Upper lobe of left lung (tissue), 6 donors: ENCODE measurements around the gene CD164L2. TPM values are rescaled to one million over a fixed set of nuclear protein-coding genes. Genes with fewer than 3 reads are reported as not detected.
"Not testable (repeated sequence)": the region's sequence is repeated elsewhere in the genome, so short reads cannot be mapped to it uniquely, and the experiment has no call there.

Source experiments
- ATAC-seq, 2 donors: fragments of 200-7000 bp; cut with Tn5 transposase; one replicate each; pipeline ENCODE4 v1.9.1; 2022; ENCODE audit warnings: mild to moderate bottlenecking in 2 of 2, moderate library complexity in 2 of 2; ENCODE audit not compliant: low FRiP score in 2 of 2
- DNase-seq, 2 donors: peaks; one replicate each; pipeline ENCODE4 v3.0.0-alpha.2; 2019 to 2020
- H3K27ac ChIP-seq, 4 donors: fragments of 200-600 bp; sonication (generic); one replicate each; pipeline ENCODE4 v1.5.1; 2016 to 2019
- H3K27me3 ChIP-seq, 4 donors: fragments of 200-600 bp; sonication (generic); one replicate each; pipeline ENCODE4 v1.5.1; 2017 to 2019
- H3K36me3 ChIP-seq, 4 donors: fragments of 200-600 bp; sonication (generic); one replicate each; pipeline ENCODE4 v1.5.1; 2016 to 2019
- H3K4me1 ChIP-seq, 4 donors: fragments of 200-600 bp; sonication (generic); one replicate each; pipeline ENCODE4 v1.5.1; 2018 to 2019
- H3K4me3 ChIP-seq, 4 donors: fragments of 200-600 bp; sonication (generic); one replicate each; pipeline ENCODE4 v1.5.1; 2017 to 2019; ENCODE audit warnings: mild to moderate bottlenecking in 2 of 4, moderate library complexity in 1 of 4
- H3K9me3 ChIP-seq, 4 donors: fragments of 200-600 bp; sonication (generic); one replicate each; pipeline ENCODE4 v1.5.1; 2018 to 2019
- EP300 ChIP-seq, 4 donors: sonication (generic); formaldehyde crosslinking; IDR thresholded peaks; one replicate each; pipeline ENCODE4 v1.5.1; 2017; ENCODE audit warnings: antibody characterized with exemption in 4 of 4, control low read depth in 2 of 4
- POLR2A ChIP-seq, 4 donors: fragments of 450-650 bp; IDR thresholded peaks; one replicate each; pipeline ENCODE4 v1.5.1; 2016 to 2017; ENCODE audit warnings: antibody characterized with exemption in 4 of 4, mild to moderate bottlenecking in 2 of 4
- POLR2AphosphoS5 ChIP-seq, 2 donors: sonication (generic); formaldehyde crosslinking; IDR thresholded peaks; one replicate each; pipeline ENCODE4 v1.5.1; 2017; ENCODE audit warnings: antibody characterized with exemption in 2 of 2
- WGBS, 2 donors: methylation state at CpG; one replicate each; pipeline ENCODE4 v1.1.5; 2017 to 2018; 5-methylcytosine and 5-hydroxymethylcytosine counted together
- total RNA-seq, 6 donors: library from RNA; depleted of rRNA in 4 of 6; stranded (reverse); fragments of >200 nt in 4 of 6; gene quantifications; one replicate each; pipeline versions ENCODE4 v1.1.0 to v1.2.1, GENCODE V29; 2016 to 2021
- TF ChIP-seq, protein P1 (sequence below), 6 experiments: fragments of 450-650 bp in 4 of 6; fragments of 200-600 bp in 2 of 6; sonication (generic) in 2 of 6; IDR thresholded peaks; one replicate each; pipeline ENCODE4 v1.5.1; 2016 to 2019; ENCODE audit warnings: antibody characterized with exemption in 6 of 6
- donor health status: DM: no; HTN: no; CAD: no; lungs with moderate emphysema.
- donor health status: DM: no; HTN: yes; CAD: no; lungs with severe emphysema.

Gene CD164L2
- 10 to 100 TPM in 1 of 6 donors, 1 to 10 TPM in 5; 2.3 to 12.3 (median 5.5) TPM for total RNA-seq

DNA sequence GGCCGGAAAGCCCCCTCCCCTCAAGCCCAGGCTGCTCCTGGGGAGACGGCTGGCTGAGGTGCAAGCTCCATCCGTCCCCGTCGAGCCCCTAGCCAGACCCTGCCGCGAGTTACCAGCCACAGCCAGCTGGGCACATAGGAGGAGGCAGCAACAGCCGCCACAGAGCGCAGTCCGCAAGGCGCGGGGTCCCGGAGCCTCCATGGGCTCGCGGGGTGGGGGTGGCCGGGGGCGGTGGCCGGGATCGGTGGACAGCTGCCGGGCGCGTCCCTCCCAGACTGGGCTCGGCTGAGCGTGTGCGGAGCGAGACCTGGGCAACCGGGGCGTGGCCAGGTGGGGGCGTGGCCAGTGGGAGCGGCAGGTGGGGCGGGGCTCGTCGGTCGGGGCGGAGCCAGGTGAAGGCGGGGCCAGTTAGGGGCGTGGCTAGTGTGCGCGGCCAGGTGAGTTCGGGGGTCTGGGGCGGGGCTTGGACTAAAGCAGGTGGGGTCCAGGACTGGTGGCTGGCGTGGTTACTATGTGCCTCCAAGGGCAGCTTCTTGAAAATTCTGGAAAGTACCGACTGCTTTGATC is at the start of gene CD164L2:
CD164L2 (minus strand) TSS at position 295 of the 567 bp plus-strand sequence; CDS start at position 201, 94 bp downstream.
- DNase-seq (peak; percentile 75 to 95), ATAC-seq (peak; percentile 44 to 78)
- TF ChIP-seq POLR2AphosphoS5 (IDR thresholded peaks at IDR 0.05) (peak in 1 of 2 donors; percentile 17), EP300 (IDR thresholded peaks at IDR 0.05) (no peak), POLR2A (IDR thresholded peaks at IDR 0.05) (no peak)
- TF ChIP-seq, protein P1, sequence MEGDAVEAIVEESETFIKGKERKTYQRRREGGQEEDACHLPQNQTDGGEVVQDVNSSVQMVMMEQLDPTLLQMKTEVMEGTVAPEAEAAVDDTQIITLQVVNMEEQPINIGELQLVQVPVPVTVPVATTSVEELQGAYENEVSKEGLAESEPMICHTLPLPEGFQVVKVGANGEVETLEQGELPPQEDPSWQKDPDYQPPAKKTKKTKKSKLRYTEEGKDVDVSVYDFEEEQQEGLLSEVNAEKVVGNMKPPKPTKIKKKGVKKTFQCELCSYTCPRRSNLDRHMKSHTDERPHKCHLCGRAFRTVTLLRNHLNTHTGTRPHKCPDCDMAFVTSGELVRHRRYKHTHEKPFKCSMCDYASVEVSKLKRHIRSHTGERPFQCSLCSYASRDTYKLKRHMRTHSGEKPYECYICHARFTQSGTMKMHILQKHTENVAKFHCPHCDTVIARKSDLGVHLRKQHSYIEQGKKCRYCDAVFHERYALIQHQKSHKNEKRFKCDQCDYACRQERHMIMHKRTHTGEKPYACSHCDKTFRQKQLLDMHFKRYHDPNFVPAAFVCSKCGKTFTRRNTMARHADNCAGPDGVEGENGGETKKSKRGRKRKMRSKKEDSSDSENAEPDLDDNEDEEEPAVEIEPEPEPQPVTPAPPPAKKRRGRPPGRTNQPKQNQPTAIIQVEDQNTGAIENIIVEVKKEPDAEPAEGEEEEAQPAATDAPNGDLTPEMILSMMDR (IDR thresholded peaks at IDR 0.05) = no peak
- 24 to 26% methylated on average over 9 to 20 of the region's 43 CpGs for WGBS, 2 donors
- no peak within 1 kb of the TSS for H3K27ac ChIP-seq
- H3K36me3 ChIP-seq = no peaks in the 10 kb centered on the region
- no peaks in the 10 kb centered on the region for H3K27me3 ChIP-seq
- H3K9me3 ChIP-seq = no peaks in the 10 kb centered on the region
- peak within 1 kb of the TSS in 3 of 4 donors; percentile 35 to 41 (median 41) for H3K4me3 ChIP-seq
- H3K4me1 ChIP-seq = peaks cover 10 to 28% (median 21%) of the 10 kb centered on the region in 4 donors

DNA sequence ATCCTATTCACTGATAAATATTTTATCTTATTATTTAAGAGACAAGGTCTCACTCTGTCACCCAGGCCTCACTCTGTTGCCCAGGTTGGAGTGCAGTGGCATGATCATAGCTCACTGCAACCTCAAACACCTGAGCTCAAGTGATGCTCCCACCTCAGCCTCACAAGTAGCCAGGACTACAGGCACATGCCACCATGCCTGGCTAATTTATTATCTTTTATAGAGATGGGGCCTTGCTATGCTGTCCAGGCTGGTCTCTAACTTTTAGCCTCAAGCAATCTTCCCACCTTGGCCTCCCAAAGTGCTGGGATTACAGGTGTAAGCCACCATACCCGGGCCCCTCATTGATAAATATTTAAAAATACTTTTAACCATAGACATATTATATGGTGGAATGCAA is 49.6 kb upstream of the CD164L2 start:
- H3K27me3 ChIP-seq, ATAC-seq, H3K4me3 ChIP-seq, H3K36me3 ChIP-seq, H3K9me3 ChIP-seq, DNase-seq: not testable (repeated sequence)
- WGBS, 2 donors = 62 to 71% methylated on average over 1 of the region's 1 CpG
- H3K27ac ChIP-seq = peak overlapping the region in 3 of 4 donors; percentile 77 to 91 (median 87)
- peaks cover 95 to 99% (median 96%) of the 10 kb centered on the region in 4 donors for H3K4me1 ChIP-seq

DNA sequence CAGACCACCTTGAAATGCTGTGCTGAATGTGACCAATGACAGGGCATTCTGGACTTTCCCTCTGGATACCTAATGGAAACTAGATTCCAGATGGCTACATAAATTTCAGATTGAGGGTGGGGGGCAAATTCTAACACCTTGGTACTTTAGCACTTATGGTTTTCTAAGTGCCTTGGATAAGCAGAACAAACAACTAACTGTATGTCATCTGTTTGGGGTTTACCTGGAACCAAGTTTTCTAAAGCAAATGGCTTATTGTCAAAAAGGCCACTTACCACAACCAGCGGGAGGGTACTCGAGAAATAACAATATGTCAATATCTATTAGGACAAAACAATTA is 48.4 kb upstream of the CD164L2 start:
- no peak for TF ChIP-seq EP300 (IDR thresholded peaks at IDR 0.05)
- no peak for TF ChIP-seq POLR2A (IDR thresholded peaks at IDR 0.05)
- H3K36me3 ChIP-seq = peaks cover 0 to 14% (median 1%) of the 10 kb centered on the region in 4 donors
- H3K9me3 ChIP-seq = no peaks in the 10 kb centered on the region
- H3K27me3 ChIP-seq = no peaks in the 10 kb centered on the region
- ATAC-seq (no peak), DNase-seq (no peak)
- H3K27ac ChIP-seq = peak overlapping the region; percentile 67 to 87 (median 82)
- 49 to 74% methylated on average over 2 of the region's 2 CpGs for WGBS, 2 donors
- H3K4me3 ChIP-seq = no peak overlapping the region
- peaks cover 94 to 97% (median 96%) of the 10 kb centered on the region in 4 donors for H3K4me1 ChIP-seq

DNA sequence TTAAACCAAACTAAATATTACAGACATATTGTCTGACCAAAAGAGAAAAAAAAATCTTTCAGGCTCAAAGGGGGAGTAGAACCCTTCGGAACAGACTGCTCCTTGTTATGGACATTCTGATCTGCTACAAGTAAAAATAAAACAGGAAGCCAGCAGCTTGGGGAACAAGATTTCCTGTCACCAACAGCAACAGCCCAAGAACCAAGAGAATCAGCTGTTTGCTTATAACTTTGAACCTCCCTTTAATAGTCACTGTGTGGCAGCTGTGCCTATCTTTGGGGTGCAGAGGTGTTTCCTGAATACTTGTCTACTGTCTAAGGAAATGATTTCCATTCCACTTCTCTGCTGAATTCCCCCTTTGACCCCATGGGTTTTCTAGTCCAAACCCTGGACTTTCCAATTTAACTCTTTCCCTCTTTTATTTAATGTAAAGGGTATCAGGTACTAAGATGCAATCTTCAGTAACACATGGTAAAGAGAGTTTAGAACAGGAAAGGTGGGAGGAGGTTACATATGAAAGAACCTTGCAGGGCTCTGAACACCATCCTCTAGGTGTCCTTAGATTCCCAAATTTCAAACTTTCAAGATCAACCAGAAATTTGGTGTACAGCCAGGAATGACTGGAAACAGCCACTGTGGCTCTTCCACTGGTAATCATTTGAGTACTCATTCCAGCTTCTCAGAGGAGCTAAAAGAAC is 47.9 kb upstream of the CD164L2 start:
- DNase-seq (peak in 1 of 2 donors; percentile 47), ATAC-seq (peak; percentile 26 to 52)
- WGBS, 2 donors = 31 to 45% methylated on average over 1 of the region's 1 CpG
- H3K9me3 ChIP-seq = no peaks in the 10 kb centered on the region
- H3K4me3 ChIP-seq = no peak overlapping the region
- TF ChIP-seq POLR2A (IDR thresholded peaks at IDR 0.05) = peak in 1 of 4 donors; percentile 20
- peak in 1 of 2 donors; percentile 38 for TF ChIP-seq POLR2AphosphoS5 (IDR thresholded peaks at IDR 0.05)
- TF ChIP-seq EP300 (IDR thresholded peaks at IDR 0.05) = peak in 2 of 4 donors; percentile 47 to 66
- TF ChIP-seq, protein P1 (IDR thresholded peaks at IDR 0.05) = no peak
- peaks cover 88 to 97% (median 93%) of the 10 kb centered on the region in 4 donors for H3K4me1 ChIP-seq
- H3K27me3 ChIP-seq = no peaks in the 10 kb centered on the region
- peak overlapping the region; percentile 67 to 87 (median 82) for H3K27ac ChIP-seq
- H3K36me3 ChIP-seq = peaks cover 0 to 16% (median 3%) of the 10 kb centered on the region in 4 donors

DNA sequence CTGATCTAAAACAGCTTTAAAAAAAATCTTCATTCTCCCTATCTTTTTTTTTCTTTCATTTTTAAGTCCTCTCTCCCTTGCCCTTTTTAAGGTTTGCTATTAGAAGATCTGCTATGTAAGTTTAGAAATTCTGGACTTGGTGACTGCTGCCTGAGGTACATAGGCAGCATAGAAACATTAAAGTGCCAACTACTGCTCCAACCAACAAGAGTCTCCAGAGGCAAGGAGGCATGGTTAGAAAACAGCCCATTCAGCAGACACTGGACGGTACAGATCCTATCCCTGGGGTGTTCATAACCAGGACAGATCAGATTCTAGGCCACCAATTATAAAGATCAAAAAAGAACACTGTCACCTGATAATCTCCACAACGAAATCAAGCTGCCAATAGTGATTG is 45.9 kb upstream of the CD164L2 start:
- H3K4me3 ChIP-seq = peak overlapping the region in 1 of 4 donors; percentile 18
- no peaks in the 10 kb centered on the region for H3K27me3 ChIP-seq
- H3K9me3 ChIP-seq = no peaks in the 10 kb centered on the region
- ATAC-seq = no peak
- DNase-seq = no peak
- H3K27ac ChIP-seq = peak overlapping the region; percentile 79 to 87 (median 82)
- 26 to 32% methylated on average over 2 of the region's 2 CpGs for WGBS, 2 donors
- H3K4me1 ChIP-seq = peaks cover 74 to 87% (median 82%) of the 10 kb centered on the region in 4 donors
- H3K36me3 ChIP-seq = peaks cover 0 to 27% (median 3%) of the 10 kb centered on the region in 4 donors
- no peak for TF ChIP-seq POLR2A (IDR thresholded peaks at IDR 0.05)
- TF ChIP-seq, protein P1 (IDR thresholded peaks at IDR 0.05) = no peak
- TF ChIP-seq EP300 (IDR thresholded peaks at IDR 0.05) = no peak
- no peak for TF ChIP-seq POLR2AphosphoS5 (IDR thresholded peaks at IDR 0.05)
